K562 (cell line): Measurements from ENCODE around the gene KCP. TPM values are rescaled to one million over a fixed set of nuclear protein-coding genes. Genes with fewer than 3 reads are reported as not detected.

Source experiments
- CREBBP ChIP-seq: IDR thresholded peaks from one replicate; pipeline ENCODE4 v1.6.1; 2012; ENCODE audit warnings: low read depth, mild to moderate bottlenecking, control low read depth, inconsistent platforms, low read length
- CREM ChIP-seq: IDR thresholded peaks from 2 replicates; pipeline ENCODE4 v1.6.1; 2014; ENCODE audit warnings: antibody characterized with exemption, low read depth
- FOXA1 ChIP-seq: fragments of 450-650 bp; IDR thresholded peaks from 2 replicates; pipeline ENCODE4 v1.6.1; 2016; ENCODE audit warnings: mild to moderate bottlenecking, borderline replicate concordance
- HCFC1 ChIP-seq: IDR thresholded peaks from 2 replicates; pipeline ENCODE4 v1.6.1; 2012; ENCODE audit warnings: low read depth, low read length, improper control_type of control experiment
- NEUROD1 ChIP-seq: fragments of 150-350 bp; IDR thresholded peaks from 2 replicates; pipeline ENCODE4 v1.6.1; 2014; ENCODE audit warnings: borderline replicate concordance, low read length, low read depth; ENCODE audit not compliant: partially characterized antibody
- PCBP2 ChIP-seq: fragments of 200-400 bp; formaldehyde crosslinking; IDR thresholded peaks from 2 replicates; pipeline ENCODE4 v1.6.1; 2018; ENCODE audit warnings: low read length, low read depth, mild to moderate bottlenecking, moderate library complexity; ENCODE audit not compliant: poor library complexity, severe bottlenecking
- PHB ChIP-seq: fragments of 250-450 bp; sonication (Bioruptor Pico); IDR thresholded peaks from 2 replicates; pipeline ENCODE4 v1.5.0; 2021
- PML ChIP-seq: IDR thresholded peaks from 2 replicates; pipeline ENCODE4 v1.6.1; 2012; ENCODE audit warnings: low read length, inconsistent platforms
- RBFOX2 ChIP-seq: fragments of 200-400 bp; formaldehyde crosslinking; IDR thresholded peaks from 2 replicates; pipeline ENCODE4 v1.6.1; 2017; ENCODE audit warnings: low read depth, mild to moderate bottlenecking, low read length, moderate library complexity
- RCOR1 ChIP-seq, 2 experiments: IDR thresholded peaks; 2 replicates each; pipeline ENCODE4 v1.6.1; 2012; ENCODE audit warnings: low read depth in 2 of 2, low read length in 2 of 2, borderline replicate concordance in 1 of 2, improper control_type of control experiment in 1 of 2
- RHOXF2B ChIP-seq: fragments of 250-450 bp; sonication (Bioruptor Pico); conservative IDR thresholded peaks from 2 replicates; pipeline ENCODE4 v1.5.1; 2021
- SMARCC2 ChIP-seq: fragments of 450-650 bp; IDR thresholded peaks from 2 replicates; pipeline ENCODE4 v1.6.1; 2017; ENCODE audit warnings: antibody characterized with exemption, moderate library complexity, mild to moderate bottlenecking, low read depth
- STAT5A ChIP-seq: IDR thresholded peaks from 2 replicates; pipeline ENCODE4 v1.6.1; 2012; ENCODE audit warnings: low read length, inconsistent platforms, borderline replicate concordance
- TCF7L2 ChIP-seq: fragments of 150-350 bp; IDR thresholded peaks from 2 replicates; pipeline ENCODE4 v1.6.1; 2016; ENCODE audit warnings: low read depth, mild to moderate bottlenecking, low read length, moderate library complexity
- ZFP30 ChIP-seq: fragments of 250-450 bp; sonication (Bioruptor Pico); IDR thresholded peaks from 2 replicates; pipeline ENCODE4 v1.8.0; 2022; ENCODE audit warnings: moderate library complexity, mild to moderate bottlenecking, inconsistent platforms, borderline replicate concordance
- ZFP36 ChIP-seq: fragments of 150-350 bp; IDR thresholded peaks from 2 replicates; pipeline ENCODE4 v1.6.1; 2018; ENCODE audit warnings: low read length, low read depth; ENCODE audit not compliant: partially characterized antibody
- ZNF444 ChIP-seq: fragments of 250-450 bp; sonication (Bioruptor Pico); IDR thresholded peaks from 2 replicates; pipeline ENCODE4 v1.4.0; 2020; ENCODE audit warnings: mild to moderate bottlenecking, moderate library complexity
- polyA plus RNA-seq, 8 experiments: library from polyadenylated mRNA; depleted of rRNA in 4 of 8; stranded (reverse) in 5 of 8; unstranded in 3 of 8; fragments of >200 nt; fragmentation: Nextera tagmentation in 2 of 8; fragmentation: Illumina TruSeq in 1 of 8; extraction: Ambion mirVana in 2 of 8; extraction: Trizol in 1 of 8; gene quantifications; 2 replicates each; pipeline versions ENCODE4 v1.2.1 to v1.2.3, GENCODE V29; 2011 to 2014; ENCODE audit warnings: inconsistent platforms in 1 of 8, missing spikeins in 1 of 8
- total RNA-seq, 7 experiments: library from RNA; depleted of rRNA in 6 of 7; stranded (reverse); fragments of >200 nt in 6 of 7; fragmentation: Illumina TruSeq in 2 of 7; extraction: Trizol in 2 of 7; gene quantifications; 2 replicates each; pipeline versions ENCODE4 v1.2.1 to v1.2.3, GENCODE V29; 2011 to 2021; ENCODE audit warnings: low replicate concordance in 1 of 7
- TF ChIP-seq, protein P1 (sequence below): fragments of 250-450 bp; sonication (Bioruptor Pico); IDR thresholded peaks from 2 replicates; pipeline ENCODE4 v1.8.0; 2021; ENCODE audit warnings: borderline replicate concordance, mild to moderate bottlenecking, moderate library complexity; ENCODE audit not compliant: poor library complexity, severe bottlenecking
- TF ChIP-seq, protein P2 (sequence below): sonication (generic); formaldehyde crosslinking; IDR thresholded peaks from 2 replicates; pipeline ENCODE4 v1.5.0; 2020; ENCODE audit warnings: missing genetic modification reagents
- TF ChIP-seq, protein P3 (sequence below): fragments of 450-650 bp; formaldehyde crosslinking; IDR thresholded peaks from 2 replicates; pipeline ENCODE4 v1.4.0; 2020; ENCODE audit warnings: mild to moderate bottlenecking, moderate library complexity
- TF ChIP-seq, protein P4 (sequence below): fragments of 450-650 bp; formaldehyde crosslinking; IDR thresholded peaks from 2 replicates; pipeline ENCODE4 v1.4.0; 2020; ENCODE audit warnings: mild to moderate bottlenecking
- TF ChIP-seq, protein P5 (sequence below): fragments of 250-450 bp; sonication (Bioruptor Pico); IDR thresholded peaks from 2 replicates; pipeline ENCODE4 v1.4.0; 2020
- TF ChIP-seq, protein P6 (sequence below): fragments of 250-450 bp; sonication (Bioruptor Pico); IDR thresholded peaks from 2 replicates; pipeline ENCODE4 v1.8.0; 2021; ENCODE audit warnings: moderate library complexity, mild to moderate bottlenecking, inconsistent platforms

KCP gene
- total and polyA plus RNA-seq, 9 of the 15 experiments (the other 6 are each of a cell fraction or from before 2014, with no cell fraction given): 0.06 to 0.17 (median 0.12) TPM; not detected in 3

DNA sequence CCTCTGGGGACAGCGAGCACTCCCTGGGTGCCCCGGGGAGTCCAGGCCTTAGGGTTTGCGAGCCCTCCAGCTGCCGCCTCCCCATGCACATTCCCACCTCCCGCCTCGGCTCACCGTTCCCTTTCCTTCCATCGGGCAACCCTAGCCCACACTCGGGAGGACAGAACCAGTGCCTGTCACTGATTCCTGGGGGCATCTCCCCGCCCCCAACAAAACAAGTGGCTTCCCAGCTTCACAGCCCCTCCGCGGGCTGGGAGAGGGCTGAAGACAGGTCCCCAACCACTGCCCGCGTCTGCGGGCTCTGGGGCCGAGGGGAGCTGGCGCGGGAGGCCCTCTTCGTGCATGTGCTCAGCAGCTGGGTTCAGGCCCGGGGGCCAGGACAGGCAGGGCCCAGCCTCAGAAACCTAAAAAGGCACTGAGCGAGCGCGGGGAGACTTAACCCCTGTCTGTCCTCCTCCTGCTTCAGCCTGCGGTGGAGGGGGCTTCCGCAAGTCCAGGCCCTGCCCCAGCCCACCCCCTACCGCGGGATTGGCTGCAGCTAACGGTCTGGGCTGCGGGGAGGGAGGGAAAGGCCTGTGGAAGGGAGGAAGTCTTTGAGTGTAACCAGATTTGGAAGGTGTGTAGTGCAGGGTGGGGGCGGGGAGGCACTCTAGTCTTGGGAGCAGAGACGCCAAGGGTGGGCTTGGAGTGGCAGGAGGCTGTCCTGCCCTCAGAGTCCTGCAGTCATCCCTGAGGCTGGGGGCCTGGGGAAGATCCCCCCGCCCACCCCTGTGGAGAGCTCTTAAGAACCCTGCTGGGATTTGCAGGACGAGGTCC is 79.1 kb downstream of the KCP start (continued):
- TF ChIP-seq RHOXF2B (CRISPR knock-in tag) (no peak), CREM (no peak), FOXA1 (no peak), PCBP2 (no peak), RCOR1 (IDR thresholded peaks at IDR 0.05; ENCODE audit: borderline replicate concordance in 1 of 2, low read depth in 2 of 2, low read length in 2 of 2) (peak; percentile 22 to 75; a peak in 2 of 4 replicates), TCF7L2 (no peak), SMARCC2 (no peak), PHB (CRISPR knock-in tag) (peak; percentile 11; the same call in 1 of the 2 replicates), STAT5A (no peak), ZNF444 (CRISPR knock-in tag) (no peak), HCFC1 (no peak), ZFP36 (no peak), ZFP30 (CRISPR knock-in tag) (no peak), CREBBP (no peak), NEUROD1 (peak; percentile 63), RBFOX2 (peak; percentile 89), PML (peak; percentile 84; the same call in 1 of the 2 replicates)
- TF ChIP-seq, protein P1, sequence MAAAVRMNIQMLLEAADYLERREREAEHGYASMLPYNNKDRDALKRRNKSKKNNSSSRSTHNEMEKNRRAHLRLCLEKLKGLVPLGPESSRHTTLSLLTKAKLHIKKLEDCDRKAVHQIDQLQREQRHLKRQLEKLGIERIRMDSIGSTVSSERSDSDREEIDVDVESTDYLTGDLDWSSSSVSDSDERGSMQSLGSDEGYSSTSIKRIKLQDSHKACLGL (CRISPR knock-in tag): no peak
- TF ChIP-seq, protein P2, sequence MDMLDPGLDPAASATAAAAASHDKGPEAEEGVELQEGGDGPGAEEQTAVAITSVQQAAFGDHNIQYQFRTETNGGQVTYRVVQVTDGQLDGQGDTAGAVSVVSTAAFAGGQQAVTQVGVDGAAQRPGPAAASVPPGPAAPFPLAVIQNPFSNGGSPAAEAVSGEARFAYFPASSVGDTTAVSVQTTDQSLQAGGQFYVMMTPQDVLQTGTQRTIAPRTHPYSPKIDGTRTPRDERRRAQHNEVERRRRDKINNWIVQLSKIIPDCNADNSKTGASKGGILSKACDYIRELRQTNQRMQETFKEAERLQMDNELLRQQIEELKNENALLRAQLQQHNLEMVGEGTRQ (CRISPR knock-in tag): no peak
- TF ChIP-seq, protein P3, sequence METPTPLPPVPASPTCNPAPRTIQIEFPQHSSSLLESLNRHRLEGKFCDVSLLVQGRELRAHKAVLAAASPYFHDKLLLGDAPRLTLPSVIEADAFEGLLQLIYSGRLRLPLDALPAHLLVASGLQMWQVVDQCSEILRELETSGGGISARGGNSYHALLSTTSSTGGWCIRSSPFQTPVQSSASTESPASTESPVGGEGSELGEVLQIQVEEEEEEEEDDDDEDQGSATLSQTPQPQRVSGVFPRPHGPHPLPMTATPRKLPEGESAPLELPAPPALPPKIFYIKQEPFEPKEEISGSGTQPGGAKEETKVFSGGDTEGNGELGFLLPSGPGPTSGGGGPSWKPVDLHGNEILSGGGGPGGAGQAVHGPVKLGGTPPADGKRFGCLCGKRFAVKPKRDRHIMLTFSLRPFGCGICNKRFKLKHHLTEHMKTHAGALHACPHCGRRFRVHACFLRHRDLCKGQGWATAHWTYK (CRISPR knock-in tag): peak; percentile 62; the same call in 1 of the 2 replicates
- TF ChIP-seq, protein P4, sequence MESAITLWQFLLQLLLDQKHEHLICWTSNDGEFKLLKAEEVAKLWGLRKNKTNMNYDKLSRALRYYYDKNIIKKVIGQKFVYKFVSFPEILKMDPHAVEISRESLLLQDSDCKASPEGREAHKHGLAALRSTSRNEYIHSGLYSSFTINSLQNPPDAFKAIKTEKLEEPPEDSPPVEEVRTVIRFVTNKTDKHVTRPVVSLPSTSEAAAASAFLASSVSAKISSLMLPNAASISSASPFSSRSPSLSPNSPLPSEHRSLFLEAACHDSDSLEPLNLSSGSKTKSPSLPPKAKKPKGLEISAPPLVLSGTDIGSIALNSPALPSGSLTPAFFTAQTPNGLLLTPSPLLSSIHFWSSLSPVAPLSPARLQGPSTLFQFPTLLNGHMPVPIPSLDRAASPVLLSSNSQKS (CRISPR knock-in tag): no peak
- TF ChIP-seq, protein P5, sequence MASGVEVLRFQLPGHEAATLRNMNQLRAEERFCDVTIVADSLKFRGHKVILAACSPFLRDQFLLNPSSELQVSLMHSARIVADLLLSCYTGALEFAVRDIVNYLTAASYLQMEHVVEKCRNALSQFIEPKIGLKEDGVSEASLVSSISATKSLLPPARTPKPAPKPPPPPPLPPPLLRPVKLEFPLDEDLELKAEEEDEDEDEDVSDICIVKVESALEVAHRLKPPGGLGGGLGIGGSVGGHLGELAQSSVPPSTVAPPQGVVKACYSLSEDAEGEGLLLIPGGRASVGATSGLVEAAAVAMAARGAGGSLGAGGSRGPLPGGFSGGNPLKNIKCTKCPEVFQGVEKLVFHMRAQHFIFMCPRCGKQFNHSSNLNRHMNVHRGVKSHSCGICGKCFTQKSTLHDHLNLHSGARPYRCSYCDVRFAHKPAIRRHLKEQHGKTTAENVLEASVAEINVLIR (CRISPR knock-in tag): no peak
- TF ChIP-seq, protein P6, sequence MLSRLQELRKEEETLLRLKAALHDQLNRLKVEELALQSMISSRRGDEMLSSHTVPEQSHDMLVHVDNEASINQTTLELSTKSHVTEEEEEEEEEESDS (CRISPR knock-in tag): no peak
